GM12878 (cell line): ENCODE data around the gene GATAD2B. TPM values are rescaled to one million over a fixed set of nuclear protein-coding genes. Genes with fewer than 3 reads are reported as not detected.
A peak's percentile ranks its signal among the peaks of the same experiment; 100 is the strongest.

Experiments
- ATAC-seq: fragments of 200-7000 bp; cut with Tn5 transposase; 3 replicates; pipeline ENCODE4 v1.9.1; 2020; ENCODE audit warnings: mild to moderate bottlenecking, moderate library complexity
- BruUV-seq: library from RNA; stranded (reverse); fragments of 400-500 nt; replicated peaks from 2 replicates; lab custom pipeline; 2021; lab: Mats Ljungman, UMichigan
- CTCF ChIA-PET: fragments of 300-600 bp; sonication (Branson Sonifier 250); formaldehyde crosslinking; extraction: SDS; loops from one replicate; lab custom pipeline; 2021; ENCODE audit warnings: inconsistent platforms; lab: Yijun Ruan, JAX
- POLR2A ChIA-PET: fragments of 350-600 bp; formaldehyde crosslinking; extraction: SDS; loops from one replicate; lab custom pipeline; 2021; ENCODE audit warnings: inconsistent platforms; lab: Charles Lee
- RAD21 ChIA-PET: fragments of 300-600 bp; sonication (Branson Sonifier 250); formaldehyde crosslinking; loops from one replicate; lab custom pipeline; 2023; ENCODE audit warnings: antibody characterized with exemption; ENCODE audit not compliant: unreplicated experiment; lab: Charles Lee
- SMC1A ChIA-PET: fragments of 300-600 bp; sonication (Branson Sonifier 250); formaldehyde crosslinking; loops from one replicate; lab custom pipeline; 2023; ENCODE audit not compliant: unreplicated experiment, uncharacterized antibody; lab: Charles Lee
- DNase-seq: peaks from one replicate; pipeline ENCODE4 v3.0.0-alpha.2; 2011; ENCODE audit warnings: low read depth, low spot score
- FAIRE-seq: peaks from 3 replicates; lab custom pipeline; 2011; peaks lifted over from hg19 to GRCh38; lab: Jason Lieb, UNC
- H2AFZ ChIP-seq: 2 replicates; pipeline ENCODE4 v1.6.0; 2011; ENCODE audit warnings: low read depth, low read length, control low read depth; ENCODE audit not compliant: control insufficient read depth
- H3K27ac ChIP-seq: 2 replicates; pipeline ENCODE4 v1.5.1; 2011; ENCODE audit warnings: control low read depth; ENCODE audit not compliant: control insufficient read depth, insufficient read depth
- H3K27me3 ChIP-seq, 2 experiments: replicated peaks in 1 of 2; 2 replicates each; pipeline versions ENCODE4 v1.6.0 to v1.6.1; 2011; ENCODE audit warnings: low read length in 1 of 2; ENCODE audit not compliant: control insufficient read depth in 2 of 2, insufficient read depth in 2 of 2
- H3K36me3 ChIP-seq, 2 experiments: 2 replicates each; pipeline ENCODE4 v1.5.1; 2011; ENCODE audit warnings: low read length in 1 of 2; ENCODE audit not compliant: control insufficient read depth in 2 of 2, insufficient read depth in 2 of 2
- H3K4me1 ChIP-seq: 2 replicates; pipeline ENCODE4 v1.6.1; 2011; ENCODE audit warnings: mild to moderate bottlenecking, low read length, moderate library complexity, mixed read lengths; ENCODE audit not compliant: control insufficient read depth, insufficient read depth
- H3K4me2 ChIP-seq: 2 replicates; pipeline ENCODE4 v1.6.0; 2011; ENCODE audit warnings: control low read depth; ENCODE audit not compliant: control insufficient read depth, insufficient read depth
- H3K4me3 ChIP-seq: fragments of 200-600 bp; sonication (generic); 2 replicates; pipeline ENCODE4 v1.5.1; 2016
- H3K79me2 ChIP-seq: 2 replicates; pipeline ENCODE4 v1.6.0; 2011; ENCODE audit warnings: low read length; ENCODE audit not compliant: control insufficient read depth, insufficient read depth
- H3K9ac ChIP-seq: 2 replicates; pipeline ENCODE4 v1.8.0; 2011; ENCODE audit warnings: low read length, control low read depth, mixed read lengths; ENCODE audit not compliant: control insufficient read depth, insufficient read depth
- H3K9me3 ChIP-seq: replicated peaks from 3 replicates; pipeline ENCODE4 v1.5.1; 2011; ENCODE audit warnings: mild to moderate bottlenecking, low read length; ENCODE audit not compliant: control insufficient read depth, insufficient read depth
- H4K20me1 ChIP-seq: 2 replicates; pipeline ENCODE4 v1.6.0; 2011; ENCODE audit not compliant: control insufficient read depth, insufficient read depth
- POLR2A ChIP-seq: IDR thresholded peaks from 2 replicates; pipeline ENCODE4 v1.6.1; 2011; ENCODE audit warnings: low read depth, mild to moderate bottlenecking, low read length
- RB1 ChIP-seq: fragments of 450-650 bp; formaldehyde crosslinking; IDR thresholded peaks from 2 replicates; pipeline ENCODE4 v1.6.1; 2017; ENCODE audit warnings: mild to moderate bottlenecking, borderline replicate concordance
- RBBP5 ChIP-seq: fragments of 200-600 bp; sonication (generic); conservative IDR thresholded peaks from 2 replicates; pipeline ENCODE4 v1.6.1; 2016
- WGBS: methylation state at CpG from one replicate; pipeline ENCODE4 v1.1.6; 2016; ENCODE audit warnings: low lambda C conversion rate; ENCODE audit not compliant: insufficient replicate concordance, insufficient coverage; ENCODE audit errors: missing lambda C conversion rate; 5-methylcytosine and 5-hydroxymethylcytosine counted together
- in situ Hi-C: fragments of 300-500 bp; cut with MboI; formaldehyde crosslinking; loops from 9 replicates; pipeline ENCODE4 v1.14.3; 2018; ENCODE audit warnings: mixed read lengths
- intact Hi-C: fragments of 100-400 bp; cut with micrococcal nuclease; formaldehyde crosslinking; loops from one replicate; pipeline ENCODE4 v1.14.2; 2022; ENCODE audit not compliant: unreplicated experiment
- polyA plus RNA-seq, 11 experiments: library from polyadenylated mRNA; depleted of rRNA in 4 of 11; unstranded in 6 of 11; stranded (reverse) in 5 of 11; fragments of >200 nt; fragmentation: Nextera tagmentation in 4 of 11; fragmentation: Illumina TruSeq in 1 of 11; extraction: Ambion mirVana in 4 of 11; extraction: Trizol in 1 of 11; gene quantifications; 1 replicate in 1 of 11; 2 replicates in 10 of 11; pipeline versions ENCODE4 v1.2.1 to v1.2.3, GENCODE V29; 2011 to 2016; ENCODE audit warnings: inconsistent platforms in 2 of 11, missing spikeins in 2 of 11, low read depth in 1 of 11
- total RNA-seq, 4 experiments: library from RNA; depleted of rRNA in 3 of 4; stranded (reverse); fragments of >200 nt in 3 of 4; fragmentation: Illumina TruSeq in 1 of 4; extraction: Trizol in 1 of 4; gene quantifications; 2 replicates each; pipeline versions ENCODE4 v1.2.1 to v1.2.3, GENCODE V29; 2013 to 2021

The GATAD2B gene
- total and polyA plus RNA-seq, 10 of the 15 experiments (the other 5 are each of a cell fraction or from before 2014, with no cell fraction given): 2.4 to 63.1 (median 8.7) TPM

- peaks cover 3% of the 10 kb centered on the region; the same call in 1 of the 2 replicates for H3K79me2 ChIP-seq
- TF ChIP-seq POLR2A (peak; percentile 37), RBBP5 (no peak)
- POLR2A ChIA-PET: interaction anchor here (0.5 to 1.3 kb wide), 4 partner anchors 21 to 176 kb away, joined by 3 to 6 read pairs (median 3); partner anchors contain the start of gene JTB
- RAD21 ChIA-PET: interaction anchor here (0.6 to 0.8 kb wide), 2 partner anchors 120 to 185 kb away, joined by 3 read pairs; no protein-coding TSS in a partner anchor
- no peak overlapping the region for H3K4me3 ChIP-seq
- no peak for DNase-seq
- H3K27ac ChIP-seq: no peak overlapping the region
- intact Hi-C loops: no loop called here
- in situ Hi-C loops: no loop called here
- CTCF ChIA-PET: interaction anchor here (0.8 to 1.7 kb wide), 5 partner anchors 15 to 307 kb away, joined by 3 to 9 read pairs (median 4); partner anchors contain the start of gene RAB13
- peaks cover 39% of the 10 kb centered on the region for H3K4me1 ChIP-seq
- no peak overlapping the region for H3K4me2 ChIP-seq
- H3K9me3 ChIP-seq: no peaks in the 10 kb centered on the region
- H3K9ac ChIP-seq: no peak overlapping the region
- FAIRE-seq: no peak
- H3K36me3 ChIP-seq: peaks cover 1 to 5% of the 10 kb centered on the region in 2 experiments; a peak in 2 of 4 replicates
- 85% methylated on average over 7 of the region's 7 CpGs for WGBS
- no peak overlapping the region for H2AFZ ChIP-seq
- no peaks in the 10 kb centered on the region for H4K20me1 ChIP-seq
- no peak for ATAC-seq
- SMC1A ChIA-PET: interaction anchor here (0.7 to 2.5 kb wide), 8 partner anchors 9 to 185 kb away, joined by 3 to 13 read pairs (median 3); partner anchors contain the start of genes JTB and RAB13
- no peaks in the 10 kb centered on the region for H3K27me3 ChIP-seq
- no TSS peak for BruUV-seq
These were observed 120.7 kb downstream of the GATAD2B start for GRCh38 chr1:153801786-153802697.

- H3K4me2 ChIP-seq: no peak overlapping the region
- 0 out of 2 replicates have a peak, but pooled peaks have one; percentile 14 for TF ChIP-seq POLR2A
- no peak for TF ChIP-seq RB1
- FAIRE-seq (no peak), DNase-seq (no peak), ATAC-seq (no peak)
- peaks cover 32% of the 10 kb centered on the region for H3K4me1 ChIP-seq
- no peaks in the 10 kb centered on the region for H4K20me1 ChIP-seq
- in situ Hi-C loops: no loop called here
- H3K27ac ChIP-seq: no peak overlapping the region
- H3K79me2 ChIP-seq: peaks cover 3% of the 10 kb centered on the region; the same call in 1 of the 2 replicates
- H3K9ac ChIP-seq: no peak overlapping the region
- ChIA-PET SMC1A (interaction anchor here (0.6 to 2.5 kb wide), 5 partner anchors 14 to 186 kb away, joined by 3 to 13 read pairs (median 3); partner anchors contain the start of gene RAB13), CTCF (interaction anchor here (0.9 to 1.7 kb wide), 4 partner anchors 16 to 186 kb away, joined by 3 to 9 read pairs (median 4); partner anchors contain the start of genes RAB13 and SLC39A1), POLR2A (interaction anchor here (1.3 kb wide), 1 partner anchor 176 kb away, joined by 6 read pairs; the partner anchor contains the start of gene JTB), RAD21 (interaction anchor here (0.6 to 1.0 kb wide), 2 partner anchors 121 to 422 kb away, joined by 3 read pairs; no protein-coding TSS in a partner anchor)
- no TSS peak for BruUV-seq
- no peak overlapping the region for H3K4me3 ChIP-seq
- H3K27me3 ChIP-seq: no peaks in the 10 kb centered on the region
- H2AFZ ChIP-seq: no peak overlapping the region
- peaks cover 0 to 5% of the 10 kb centered on the region in 2 experiments; a peak in 2 of 4 replicates for H3K36me3 ChIP-seq
- intact Hi-C loops: no loop called here
- no peaks in the 10 kb centered on the region for H3K9me3 ChIP-seq
- 94% methylated on average over 6 of the region's 6 CpGs for WGBS
These were observed 121.6 kb downstream of the GATAD2B start for GRCh38 chr1:153801028-153801625.
